HG02763 (cell line): ENCODE data around the gene RAB4B.
"Not testable (repeated sequence)": the region's sequence is repeated elsewhere in the genome, so short reads cannot be mapped to it uniquely, and the experiment has no call there.

Experiments
- ATAC-seq: cut with Tn5 transposase; IDR thresholded peaks from one replicate; pipeline ENCODE4 v1.9.1; 2021; ENCODE audit warnings: mild to moderate bottlenecking, moderate library complexity; ENCODE audit not compliant: unreplicated experiment

The RAB4B gene

GRCh38 chr19:40842012-40842411 lies 64.0 kb downstream of the RAB4B start:
- not testable (repeated sequence) for ATAC-seq

- ATAC-seq, result not testable (repeated sequence)
These were observed 65.1 kb downstream of the RAB4B start for GRCh38 chr19:40842997-40843652.

GRCh38 chr19:40843653-40844052 lies 65.6 kb downstream of the RAB4B start:
- ATAC-seq, result not testable (repeated sequence)
